Motor neuron (in vitro differentiated cells): Measurements from ENCODE around the gene ZNF273. TPM values are rescaled to one million over a fixed set of nuclear protein-coding genes. Genes with fewer than 3 reads are reported as not detected.

Source experiments
- ATAC-seq, 8 experiments: fragments of 200-7000 bp; cut with Tn5 transposase; replicated peaks in 6 of 8; 2 replicates each; pipeline ENCODE4 v1.8.0; 2021; ENCODE audit warnings: mild to moderate bottlenecking in 8 of 8, moderate library complexity in 8 of 8
- H3K27ac ChIP-seq, 2 donors: fragments of 250-450 bp; sonication (Bioruptor Pico); 2 replicates each; pipeline ENCODE4 v1.9.0; 2021; ENCODE audit warnings: antibody characterized with exemption in 2 of 2, mild to moderate bottlenecking in 2 of 2, moderate library complexity in 1 of 2
- H3K4me1 ChIP-seq, 2 donors: fragments of 250-450 bp; sonication (Bioruptor Pico); replicated peaks in 1 of 2; 2 replicates each; pipeline ENCODE4 v1.6.1; 2021; ENCODE audit warnings: antibody characterized with exemption in 2 of 2, mild to moderate bottlenecking in 2 of 2, moderate library complexity in 1 of 2
- H3K4me3 ChIP-seq, 5 donors: fragments of 250-450 bp; sonication (Bioruptor Pico); 2 replicates each; pipeline ENCODE4 v1.9.0; 2021; ENCODE audit warnings: antibody characterized with exemption in 5 of 5, mild to moderate bottlenecking in 5 of 5, moderate library complexity in 4 of 5
- WGBS, 10 experiments: fragments of 450-650 bp; shearing (Covaris generic); methylation state at CpG; one replicate each; pipeline ENCODE4 v1.0.0; 2022; 5-methylcytosine and 5-hydroxymethylcytosine counted together
- in situ Hi-C, 9 experiments: fragments of 400-800 bp; cut with MboI; loops; one replicate each; pipeline ENCODE4 v1.15.0; 2021; ENCODE audit warnings: low sequenced_read_pairs in 9 of 9, low pct_unique_long_range_greater_than_20kb in 2 of 9; ENCODE audit not compliant: unreplicated experiment in 9 of 9
- total RNA-seq, 8 experiments: library from RNA; unstranded; fragments of 300-600 nt; gene quantifications; 2 replicates each; pipeline versions ENCODE4 v1.2.3 to v1.2.4, GENCODE V29; 2022

The ZNF273 gene
- total RNA-seq, 8 experiments from 2014 or later: 2.2 to 10.7 (median 5.8) TPM

DNA sequence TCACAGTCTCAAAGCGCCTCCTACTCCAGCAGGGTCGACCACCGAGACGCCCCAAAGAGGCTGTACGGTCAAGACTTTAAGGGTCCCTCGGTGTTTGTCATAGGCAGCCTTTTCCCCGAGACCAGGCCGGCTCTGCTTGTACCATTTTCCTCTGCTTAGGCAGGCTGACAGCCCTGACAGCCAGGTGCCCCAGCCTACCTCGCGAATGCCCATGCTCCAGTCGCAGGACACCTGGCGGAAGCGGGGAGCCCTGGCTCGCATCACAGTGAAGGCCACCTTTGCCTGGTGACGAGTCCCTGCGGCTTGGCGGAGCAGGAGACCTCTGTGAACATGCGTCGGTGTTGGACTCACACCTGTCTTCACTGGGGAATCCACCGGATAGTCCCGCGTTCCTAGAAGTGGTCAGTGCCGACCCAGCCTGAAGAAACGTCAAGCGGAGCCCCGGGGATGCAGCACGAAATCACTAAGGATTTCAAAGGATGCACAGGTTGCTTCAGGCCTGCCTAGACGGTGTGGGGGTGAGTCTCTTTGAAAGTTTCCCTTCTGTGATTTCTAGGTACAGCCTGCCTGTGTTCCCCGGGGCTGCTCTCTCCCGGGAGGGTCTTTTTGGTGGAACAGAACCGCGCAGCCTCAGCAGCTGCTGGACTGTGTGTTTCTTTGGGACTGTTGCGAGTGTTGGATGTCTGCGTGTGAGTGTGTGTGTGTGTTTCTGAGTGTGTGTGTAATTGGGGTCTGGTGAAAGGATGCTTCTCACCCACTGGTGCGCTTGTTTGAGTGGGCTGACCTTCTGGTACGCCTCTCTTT lies 30.5 kb upstream of the ZNF273 start:
- Histone ChIP-seq H3K4me3 (no peak overlapping the region), H3K27ac (no peak overlapping the region), H3K4me1 (peaks cover 0 to 4% of the 10 kb centered on the region in 2 donors)
- no peak for ATAC-seq
- in situ Hi-C loops: no loop called here
- 69 to 90% (median 84%) methylated on average over 2 to 28 of the region's 36 CpGs; no CpG with 5 or more reads in 4 of the 10 experiments for WGBS, 10 experiments

DNA sequence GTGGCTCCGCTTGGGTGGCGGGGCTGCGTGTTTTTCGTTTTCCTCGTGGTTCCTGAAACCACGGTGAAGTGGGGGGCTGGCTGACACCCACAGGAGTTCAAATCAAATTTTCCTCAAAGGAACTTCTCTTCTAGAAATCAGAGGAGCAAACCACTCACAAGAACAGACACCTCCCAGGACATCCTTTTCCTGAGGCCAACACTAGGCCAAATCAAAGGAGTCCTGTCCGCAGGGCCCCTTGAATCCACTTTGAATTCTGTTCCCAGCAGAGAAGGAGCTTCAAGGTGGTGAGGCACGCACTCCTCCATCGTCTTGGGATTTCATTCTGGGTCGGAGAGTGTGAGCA lies 29.9 kb upstream of the ZNF273 start:
- in situ Hi-C loops: no loop called here
- no peak overlapping the region for H3K4me3 ChIP-seq
- no peak overlapping the region for H3K27ac ChIP-seq
- 20 to 95% (median 77%) methylated on average over 1 to 10 of the region's 10 CpGs; no CpG with 5 or more reads in 1 of the 10 experiments for WGBS, 10 experiments
- no peak for ATAC-seq
- peaks cover 0 to 4% of the 10 kb centered on the region in 2 donors for H3K4me1 ChIP-seq

DNA sequence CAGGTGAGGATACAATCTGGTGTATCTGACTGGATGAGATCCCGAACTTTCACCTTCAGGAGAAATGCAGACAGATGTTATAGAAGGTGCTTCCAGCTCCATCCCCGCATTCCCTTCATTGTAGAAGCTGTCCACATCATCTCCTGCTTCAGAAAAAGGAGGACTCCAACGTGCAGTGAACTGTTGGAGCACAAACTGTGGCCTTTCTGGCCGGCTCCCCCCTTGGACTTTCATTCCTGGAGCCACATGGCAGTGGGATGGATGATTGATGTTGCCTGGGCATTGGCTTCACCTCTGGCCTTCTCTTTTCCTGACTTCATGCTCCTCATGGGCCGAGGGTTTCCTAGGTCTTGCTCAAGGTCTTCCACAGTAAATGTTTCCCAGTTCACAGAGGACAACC lies 29.6 kb upstream of the ZNF273 start:
- WGBS, 10 experiments: 20 to 67% (median 40%) methylated on average over 1 to 5 of the region's 5 CpGs; no CpG with 5 or more reads in 3 of the 10 experiments
- in situ Hi-C loops: no loop called here
- Histone ChIP-seq H3K4me1 (peaks cover 0 to 4% of the 10 kb centered on the region in 2 donors), H3K4me3 (no peak overlapping the region), H3K27ac (no peak overlapping the region)
- no peak for ATAC-seq

DNA sequence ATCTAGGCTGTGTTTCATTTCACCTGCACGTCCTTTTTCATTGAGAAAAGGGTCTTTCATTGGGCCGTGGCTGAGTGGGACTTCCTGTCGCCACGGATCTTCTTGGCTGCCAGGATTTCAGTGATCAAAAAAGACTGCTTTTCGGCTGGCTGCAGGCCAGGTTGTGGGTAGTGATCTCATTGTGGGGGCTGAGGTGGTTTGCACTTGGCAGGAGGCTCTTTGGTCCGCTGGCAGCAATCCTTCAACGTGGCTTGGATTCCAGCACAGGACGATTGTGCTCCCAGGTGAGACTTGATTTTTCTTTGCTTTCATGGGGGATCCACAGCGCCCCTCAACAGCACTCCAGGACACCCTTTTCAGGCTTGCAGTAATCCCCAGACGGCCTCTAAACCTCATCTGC lies 29.0 kb upstream of the ZNF273 start:
- WGBS, 10 experiments: 20 to 76% (median 57%) methylated on average over 3 to 10 of the region's 10 CpGs; no CpG with 5 or more reads in 2 of the 10 experiments
- in situ Hi-C loops: no loop called here
- no peak overlapping the region for H3K4me3 ChIP-seq

DNA sequence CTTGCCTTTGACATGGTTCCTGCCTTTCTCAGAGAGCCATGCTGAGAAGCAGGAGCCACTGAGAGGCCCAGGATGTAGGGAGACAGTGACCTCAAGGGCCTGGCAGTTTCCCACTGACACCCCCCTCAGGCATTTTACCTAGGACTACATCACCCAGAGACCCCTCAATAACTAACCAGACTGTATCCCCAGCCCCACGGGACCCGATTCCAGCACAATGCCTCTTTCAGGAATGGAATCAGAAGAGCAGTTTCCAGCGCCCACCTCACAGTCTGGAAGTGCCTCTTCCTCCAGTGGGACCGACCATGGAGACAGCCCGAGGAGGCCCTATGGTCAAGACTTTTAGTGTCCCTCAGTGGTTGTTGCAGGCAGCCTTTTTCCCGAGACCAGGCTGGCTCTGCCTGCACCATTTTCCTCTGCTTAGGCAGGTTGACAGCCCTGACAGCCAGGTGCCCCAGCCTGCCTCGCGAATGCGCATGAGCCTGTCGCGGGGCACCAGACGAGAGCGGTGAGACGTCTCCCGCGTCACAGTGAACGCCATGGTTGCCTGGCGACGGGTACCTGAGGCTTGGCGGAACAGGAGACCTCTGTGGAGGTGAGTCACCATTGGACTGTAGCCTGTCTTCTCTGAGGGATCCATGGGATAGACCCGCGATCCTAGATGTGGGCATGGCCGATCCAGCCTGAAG lies 28.4 kb upstream of the ZNF273 start:
- no peak overlapping the region for H3K4me3 ChIP-seq
- no peak for ATAC-seq
- in situ Hi-C loops: no loop called here
- peaks cover 0 to 4% of the 10 kb centered on the region in 2 donors for H3K4me1 ChIP-seq
- WGBS, 10 experiments: 0 to 100% (median 90%) methylated on average over 1 to 13 of the region's 23 CpGs; no CpG with 5 or more reads in 5 of the 10 experiments
- H3K27ac ChIP-seq: no peak overlapping the region

More for the DNA sequence above, 29.0 kb upstream of the ZNF273 start:
- peaks cover 0 to 4% of the 10 kb centered on the region in 2 donors for H3K4me1 ChIP-seq
- ATAC-seq: no peak
- H3K27ac ChIP-seq: no peak overlapping the region

DNA sequence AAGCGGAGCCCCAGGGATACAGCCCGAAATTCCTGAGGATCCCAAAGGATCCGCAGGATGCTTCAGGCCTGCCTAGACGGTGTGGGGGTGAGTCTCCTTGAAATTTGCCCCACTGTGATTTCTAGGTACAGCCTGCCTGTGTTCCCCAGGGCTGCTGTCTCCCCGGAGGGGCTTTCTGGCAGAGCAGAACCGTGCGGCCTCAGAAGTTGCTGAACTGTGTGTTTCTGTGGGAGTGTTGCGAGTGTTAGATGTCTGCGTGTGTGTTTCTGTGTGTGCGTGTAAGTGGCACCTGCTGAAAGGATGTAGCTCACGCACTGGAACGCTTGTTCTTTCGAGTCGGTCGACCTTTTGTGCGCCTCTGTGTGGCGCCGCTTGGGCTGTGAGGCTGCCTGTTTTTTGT lies 27.8 kb upstream of the ZNF273 start:
- H3K4me1 ChIP-seq: peaks cover 0 to 4% of the 10 kb centered on the region in 2 donors
- in situ Hi-C loops: no loop called here
- H3K4me3 ChIP-seq: no peak overlapping the region
- 81 to 100% (median 87%) methylated on average over 2 to 9 of the region's 18 CpGs; no CpG with 5 or more reads in 5 of the 10 experiments for WGBS, 10 experiments
- H3K27ac ChIP-seq: no peak overlapping the region
- no peak for ATAC-seq

DNA sequence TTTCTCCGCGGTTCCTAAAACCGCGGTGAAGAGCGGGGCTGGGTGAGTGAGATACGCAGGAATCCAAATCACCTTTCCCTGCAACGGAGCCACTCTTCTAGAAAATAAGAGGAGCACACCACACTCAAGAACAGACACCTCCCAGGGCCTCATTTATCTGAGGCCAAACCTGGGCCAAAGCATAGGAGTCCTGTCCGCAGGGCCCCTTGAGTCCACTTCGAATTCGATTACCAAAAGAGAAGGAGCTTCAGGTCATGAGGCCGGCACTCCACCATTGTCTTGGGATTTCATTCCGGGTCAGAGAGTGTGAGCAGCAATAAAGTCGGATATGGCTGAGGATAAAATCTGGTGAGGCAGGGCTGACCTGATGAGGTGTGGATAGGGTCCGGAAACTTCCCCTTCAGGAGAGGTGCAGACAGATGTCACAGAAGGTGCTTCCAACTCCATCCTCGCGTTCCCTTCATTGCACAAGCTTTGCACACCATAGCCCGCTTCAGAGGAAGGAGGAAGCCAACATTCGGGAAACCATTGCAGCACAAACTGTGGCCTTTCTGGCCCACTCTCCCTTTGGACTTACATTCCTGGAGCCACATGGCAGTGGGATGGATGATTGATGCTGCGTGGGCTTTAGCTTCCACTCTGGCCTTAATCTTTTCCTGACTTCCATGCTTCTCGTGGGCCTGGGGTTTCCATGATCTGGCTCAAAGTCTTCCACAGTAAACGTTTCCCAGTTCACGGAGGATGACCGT lies 27.2 kb upstream of the ZNF273 start:
- Histone ChIP-seq H3K27ac (no peak overlapping the region), H3K4me3 (no peak overlapping the region), H3K4me1 (peaks cover 0 to 4% of the 10 kb centered on the region in 2 donors)
- ATAC-seq: no peak
- in situ Hi-C loops: no loop called here
- WGBS, 10 experiments: 50 to 100% (median 84%) methylated on average over 3 to 13 of the region's 23 CpGs

DNA sequence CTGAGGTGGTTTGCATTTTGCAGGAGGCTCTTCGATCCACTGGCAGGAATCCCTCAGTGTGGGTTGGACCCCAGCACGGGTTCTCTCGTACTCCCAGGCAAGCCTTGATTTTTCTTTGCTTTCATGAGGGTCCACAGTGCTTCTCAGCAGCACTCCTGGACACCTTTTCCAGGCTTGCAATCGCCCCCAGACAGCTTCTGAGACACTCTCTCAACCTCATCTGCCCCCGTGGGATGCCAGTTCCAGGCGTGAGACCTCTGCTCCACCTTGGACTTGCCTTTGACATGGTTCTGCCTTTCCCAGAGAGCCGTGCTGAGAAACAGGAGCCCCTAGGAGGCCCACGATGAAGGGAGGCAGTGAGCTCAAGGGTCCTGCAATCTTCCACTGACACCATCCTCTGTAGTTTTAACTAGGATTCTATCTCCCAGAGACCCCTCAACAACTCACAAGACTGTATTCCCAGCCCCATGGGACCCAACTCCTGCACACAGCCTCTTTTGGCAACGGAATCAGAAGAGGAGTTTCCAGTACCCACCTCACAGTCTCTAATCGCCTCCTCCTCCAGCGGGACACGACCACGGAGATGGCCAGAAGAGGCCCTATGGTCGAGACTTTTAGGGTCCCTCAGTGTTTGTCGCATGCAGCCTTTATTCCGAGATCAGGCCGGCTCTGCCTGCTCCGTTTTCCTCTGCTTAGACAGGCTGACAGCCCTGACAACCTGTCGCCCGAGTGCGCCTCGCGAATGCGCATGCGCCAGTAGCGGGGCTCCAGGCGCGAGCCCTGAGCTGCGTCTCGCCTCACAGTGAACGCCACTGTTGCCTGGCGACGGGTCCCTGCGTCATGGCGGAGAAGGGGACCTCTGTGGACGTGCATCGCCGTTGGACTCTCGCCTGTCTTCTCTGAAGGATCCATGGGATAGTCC lies 26.0 kb upstream of the ZNF273 start:
- peak; percentile 64 to 99 (median 98) for ATAC-seq
- Histone ChIP-seq H3K4me3 (peak overlapping the region; percentile 26 to 32 (median 26)), H3K4me1 (peaks cover 0 to 4% of the 10 kb centered on the region in 2 donors), H3K27ac (peak overlapping the region in 1 of 2 donors; percentile 23)
- in situ Hi-C loops: no loop called here
- 0 to 80% (median 35%) methylated on average over 1 to 16 of the region's 39 CpGs; no CpG with 5 or more reads in 3 of the 10 experiments for WGBS, 10 experiments

DNA sequence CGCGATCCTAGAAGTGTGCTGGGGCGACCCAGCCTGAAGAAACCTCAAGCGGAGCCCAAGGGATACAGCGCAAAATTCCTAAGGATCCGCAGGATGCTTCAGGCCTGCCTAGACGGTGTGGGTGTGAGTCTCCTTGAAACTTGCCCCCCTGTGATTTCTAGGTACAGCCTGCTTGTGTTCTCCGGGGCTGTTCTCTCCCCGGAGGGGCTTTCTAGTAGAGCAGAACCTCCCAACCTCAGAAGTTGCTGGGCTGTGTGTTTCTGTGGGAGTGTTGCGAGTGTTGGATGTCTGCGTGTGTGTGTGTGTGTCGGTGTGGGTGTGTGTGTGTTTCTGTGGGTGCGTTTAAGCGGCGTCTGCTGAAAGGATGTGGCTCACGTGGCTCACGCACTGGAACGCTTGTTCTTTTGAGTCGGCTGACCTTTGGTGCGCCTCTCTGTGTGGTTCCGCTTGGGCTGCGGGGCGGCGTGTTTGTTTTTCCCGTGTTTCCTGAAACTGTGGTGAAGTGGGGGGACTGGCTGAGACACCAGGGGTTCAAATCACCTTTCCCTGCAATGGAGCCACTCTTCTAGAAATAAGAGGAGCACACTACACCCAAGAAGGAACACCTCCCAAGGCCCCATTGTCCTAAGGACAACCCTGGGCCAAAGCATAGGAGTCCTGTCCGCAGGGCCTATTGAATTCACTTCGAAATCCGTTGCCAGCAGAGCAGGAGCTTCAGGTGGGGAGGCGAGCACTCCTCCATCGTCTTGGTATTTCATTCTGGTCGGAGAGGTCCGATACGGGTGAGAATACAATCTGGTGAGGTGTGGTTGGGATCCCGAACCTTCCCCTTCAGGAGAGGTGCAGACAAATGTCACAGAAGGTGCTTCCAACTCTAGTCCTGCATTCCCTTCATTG lies 25.1 kb upstream of the ZNF273 start:
- peaks cover 0 to 4% of the 10 kb centered on the region in 2 donors for H3K4me1 ChIP-seq
- in situ Hi-C loops: no loop called here
- no peak for ATAC-seq
- 60 to 100% (median 92%) methylated on average over 2 to 22 of the region's 34 CpGs; no CpG with 5 or more reads in 2 of the 10 experiments for WGBS, 10 experiments
- H3K27ac ChIP-seq: peak overlapping the region in 1 of 2 donors; percentile 12
- H3K4me3 ChIP-seq: peak overlapping the region; percentile 26 to 32 (median 26)

DNA sequence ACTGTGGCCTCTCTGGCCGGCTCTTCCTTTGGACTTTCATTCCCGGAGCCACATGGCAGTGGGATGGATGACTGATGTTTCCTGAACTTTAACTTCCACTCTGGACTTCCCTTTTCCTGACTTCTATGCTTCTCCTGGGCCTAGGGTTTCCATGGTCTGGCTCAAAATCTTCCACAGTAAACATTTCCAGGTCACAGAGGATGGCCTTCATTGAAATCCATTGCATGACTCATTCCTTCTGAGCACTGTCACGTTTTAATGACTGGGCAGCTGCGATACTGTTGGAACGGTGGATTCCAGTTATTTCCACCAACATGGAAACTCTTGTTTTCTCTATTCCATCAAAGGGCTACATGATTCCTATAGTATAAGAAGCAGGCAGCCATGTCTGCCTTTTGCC lies 24.4 kb upstream of the ZNF273 start:
- in situ Hi-C loops: no loop called here
- Histone ChIP-seq H3K4me3 (no peak overlapping the region), H3K4me1 (peaks cover 0 to 4% of the 10 kb centered on the region in 2 donors), H3K27ac (no peak overlapping the region)
- no peak for ATAC-seq
- 44 to 100% (median 85%) methylated on average over 1 to 5 of the region's 5 CpGs; no CpG with 5 or more reads in 1 of the 10 experiments for WGBS, 10 experiments

DNA sequence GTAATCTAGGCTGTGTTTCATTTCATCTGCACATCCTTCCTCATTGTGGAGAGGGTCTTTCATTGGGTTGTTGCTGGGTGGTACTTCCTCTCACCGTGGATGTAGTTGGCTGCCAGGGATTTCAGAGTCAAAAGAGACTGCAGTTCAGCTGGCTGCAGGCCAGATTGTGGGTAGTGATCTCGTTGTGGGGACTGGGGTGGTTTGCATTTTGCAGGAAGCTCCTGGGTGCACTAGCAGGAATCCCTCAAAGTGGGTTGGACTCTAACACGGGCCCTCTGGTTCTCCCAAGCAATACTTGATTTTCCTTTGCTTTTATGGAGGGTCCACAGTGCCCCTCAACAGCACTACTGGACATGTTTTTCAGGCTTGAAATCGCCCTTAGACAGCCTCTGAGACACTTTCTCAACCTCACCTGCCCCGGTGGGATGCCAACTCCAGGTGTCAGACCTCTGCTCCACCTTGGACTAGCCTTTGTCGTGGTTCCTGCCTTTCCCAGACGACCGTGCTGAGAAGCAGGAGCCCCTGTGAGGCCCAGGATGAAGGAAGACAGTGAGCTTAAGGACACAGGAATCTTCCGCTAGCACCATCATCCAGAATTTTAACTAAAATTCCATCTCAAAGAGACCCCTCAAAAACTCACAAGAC lies 23.9 kb upstream of the ZNF273 start:
- no peak overlapping the region for H3K4me3 ChIP-seq
- no peak for ATAC-seq
- H3K4me1 ChIP-seq: peaks cover 0 to 4% of the 10 kb centered on the region in 2 donors
- 24 to 86% (median 70%) methylated on average over 1 to 7 of the region's 9 CpGs; no CpG with 5 or more reads in 4 of the 10 experiments for WGBS, 10 experiments
- in situ Hi-C loops: no loop called here
- no peak overlapping the region for H3K27ac ChIP-seq
